DND-41 (cell line): Measurements from ENCODE around the gene COG6.

Experiments
- EZH2 ChIP-seq: IDR thresholded peaks from 3 replicates; pipeline ENCODE4 v1.6.1; 2012; ENCODE audit warnings: borderline replicate concordance, low read depth, mild to moderate bottlenecking, moderate library complexity, low read length, inconsistent platforms; ENCODE audit not compliant: severe bottlenecking
- TF ChIP-seq, protein P1 (sequence below): IDR thresholded peaks from 2 replicates; pipeline ENCODE4 v1.5.1; 2012; ENCODE audit warnings: borderline replicate concordance, low read length, moderate library complexity, mild to moderate bottlenecking; ENCODE audit not compliant: poor library complexity, severe bottlenecking; ENCODE audit errors: extremely low read depth

DNA sequence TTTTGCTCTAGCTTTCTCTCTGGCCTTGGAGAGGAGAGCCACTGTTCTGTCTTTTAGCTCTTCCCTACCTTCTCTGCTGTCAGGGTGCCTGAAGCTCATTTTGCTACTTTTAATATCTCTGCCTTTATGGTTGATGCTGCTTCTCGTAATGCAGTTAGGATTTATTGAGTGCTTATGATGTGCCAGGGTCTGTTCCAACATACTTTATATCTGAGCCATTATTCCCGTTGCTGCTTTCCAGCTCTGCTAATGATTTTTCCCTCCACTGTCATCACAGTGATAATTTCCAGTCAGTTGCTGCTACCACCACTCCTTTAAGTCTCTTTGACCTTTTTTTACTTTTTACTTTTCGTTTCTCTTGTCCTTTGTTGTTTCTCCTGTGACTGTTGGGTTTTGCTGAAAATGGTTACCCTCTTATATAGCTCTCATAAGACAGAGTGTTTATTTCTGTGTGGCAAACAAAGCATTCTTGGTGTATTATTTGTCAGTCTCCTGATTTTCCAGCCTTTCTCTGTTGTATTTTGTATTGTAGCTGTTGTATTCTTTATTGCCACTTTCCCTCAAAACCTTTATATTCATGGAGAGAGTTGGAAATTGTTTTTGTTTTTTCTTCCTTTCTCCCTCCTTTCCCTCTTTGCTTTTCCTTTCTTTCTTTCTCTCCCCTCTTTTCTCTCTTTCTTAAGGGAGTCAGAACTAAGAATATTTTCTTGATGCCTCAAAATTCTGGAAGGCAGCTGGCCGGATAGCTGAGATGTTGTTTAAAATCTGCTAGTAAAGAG, 37.4 kb downstream of the COG6 start:
- TF ChIP-seq, protein P1, sequence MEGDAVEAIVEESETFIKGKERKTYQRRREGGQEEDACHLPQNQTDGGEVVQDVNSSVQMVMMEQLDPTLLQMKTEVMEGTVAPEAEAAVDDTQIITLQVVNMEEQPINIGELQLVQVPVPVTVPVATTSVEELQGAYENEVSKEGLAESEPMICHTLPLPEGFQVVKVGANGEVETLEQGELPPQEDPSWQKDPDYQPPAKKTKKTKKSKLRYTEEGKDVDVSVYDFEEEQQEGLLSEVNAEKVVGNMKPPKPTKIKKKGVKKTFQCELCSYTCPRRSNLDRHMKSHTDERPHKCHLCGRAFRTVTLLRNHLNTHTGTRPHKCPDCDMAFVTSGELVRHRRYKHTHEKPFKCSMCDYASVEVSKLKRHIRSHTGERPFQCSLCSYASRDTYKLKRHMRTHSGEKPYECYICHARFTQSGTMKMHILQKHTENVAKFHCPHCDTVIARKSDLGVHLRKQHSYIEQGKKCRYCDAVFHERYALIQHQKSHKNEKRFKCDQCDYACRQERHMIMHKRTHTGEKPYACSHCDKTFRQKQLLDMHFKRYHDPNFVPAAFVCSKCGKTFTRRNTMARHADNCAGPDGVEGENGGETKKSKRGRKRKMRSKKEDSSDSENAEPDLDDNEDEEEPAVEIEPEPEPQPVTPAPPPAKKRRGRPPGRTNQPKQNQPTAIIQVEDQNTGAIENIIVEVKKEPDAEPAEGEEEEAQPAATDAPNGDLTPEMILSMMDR: no peak
- TF ChIP-seq EZH2: no peak
